DLD1 (cell line): ENCODE measurements around the gene PRKCE.

Experiments
- in situ Hi-C: cut with HindIII; loops from 2 replicates; pipeline ENCODE4 v1.10.0; 2017; ENCODE audit warnings: low sequenced_read_pairs

The PRKCE gene

GRCh38 chr2:46145017-46145416 is 493.5 kb downstream of the PRKCE start:
- in situ Hi-C loops = no loop called here

GRCh38 chr2:46145840-46146239 is 494.4 kb downstream of the PRKCE start:
- in situ Hi-C loops = no loop called here

- in situ Hi-C loops = no loop called here
Measured at GRCh38 chr2:46146866-46147502, 495.5 kb downstream of the PRKCE start.

DNA sequence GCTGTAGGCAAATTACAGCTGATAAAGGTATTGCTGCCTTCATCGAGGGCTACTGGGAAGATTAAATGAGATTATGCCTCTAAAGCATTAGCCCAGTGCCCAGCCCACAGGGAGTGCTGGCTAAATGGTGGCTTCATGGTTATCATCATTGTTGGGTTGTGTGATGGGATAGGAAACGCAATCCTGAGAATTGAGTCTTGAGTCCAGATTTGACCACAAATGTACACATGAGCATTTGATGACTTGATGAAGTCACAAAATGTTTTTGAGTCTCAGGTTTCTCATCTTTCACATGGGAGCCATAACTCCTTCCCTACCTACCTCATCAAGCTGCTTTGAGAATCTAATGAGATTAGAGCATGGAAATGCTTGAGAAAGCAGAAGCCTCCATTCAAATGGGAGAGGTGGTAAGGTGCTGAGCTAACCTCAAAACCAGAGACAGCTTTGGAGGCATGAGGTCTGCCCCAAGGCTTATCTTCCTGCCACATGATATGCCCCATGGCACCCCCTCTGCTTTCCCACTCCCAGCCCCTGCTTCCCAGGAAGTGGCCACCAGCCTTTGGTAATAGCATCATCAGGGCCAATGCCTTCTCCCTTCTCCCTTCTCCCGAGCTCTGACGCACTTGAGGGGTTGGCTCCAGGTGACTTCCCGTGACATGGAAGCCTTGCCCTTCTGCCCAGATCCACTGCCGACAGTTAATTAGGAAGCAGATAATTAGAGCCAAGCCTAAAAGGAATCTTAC is 496.3 kb downstream of the PRKCE start:
- in situ Hi-C loops = no loop called here

DNA sequence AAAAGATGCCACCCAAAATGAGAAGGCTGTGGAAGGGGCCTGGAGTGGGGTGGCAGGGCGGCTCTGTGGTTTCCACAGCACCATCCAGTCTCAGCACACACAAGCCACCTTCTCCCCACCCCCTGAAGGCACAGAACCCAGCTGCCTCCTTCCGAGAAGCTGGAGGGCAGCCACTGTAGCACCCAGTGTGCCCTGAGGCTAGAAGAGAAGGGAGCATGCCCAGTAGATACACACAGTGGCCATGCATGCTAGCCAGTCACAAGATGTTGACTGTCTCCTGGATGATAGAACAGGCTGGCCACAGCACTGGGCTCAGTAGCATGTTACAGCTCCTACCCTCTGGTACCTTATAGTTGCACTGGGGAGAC is 496.9 kb downstream of the PRKCE start:
- in situ Hi-C loops = no loop called here

DNA sequence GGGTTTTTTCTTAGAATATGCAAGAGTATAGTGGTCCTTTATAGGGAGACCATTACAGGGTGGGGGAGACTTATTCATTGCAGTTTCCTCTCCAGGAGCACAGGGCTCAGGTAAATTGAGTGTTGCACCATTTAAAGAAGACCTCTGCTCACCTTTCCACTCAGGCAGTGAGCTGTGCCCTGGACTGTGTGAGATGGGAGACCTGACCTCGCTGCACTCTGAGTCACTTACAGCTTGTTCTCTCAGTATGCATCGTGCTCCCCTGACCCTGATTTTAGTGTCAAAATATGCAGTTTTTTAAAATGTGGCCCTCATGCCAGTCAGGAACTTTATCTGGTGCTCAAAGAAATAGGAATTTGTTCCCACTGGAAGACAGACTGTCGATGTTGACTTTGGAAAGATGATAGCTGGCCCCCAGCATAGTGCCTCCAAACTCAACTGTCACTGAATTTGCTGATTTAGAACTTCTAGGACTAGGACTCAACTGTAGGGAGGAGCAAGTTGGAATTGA is 499.0 kb downstream of the PRKCE start:
- in situ Hi-C loops = no loop called here

DNA sequence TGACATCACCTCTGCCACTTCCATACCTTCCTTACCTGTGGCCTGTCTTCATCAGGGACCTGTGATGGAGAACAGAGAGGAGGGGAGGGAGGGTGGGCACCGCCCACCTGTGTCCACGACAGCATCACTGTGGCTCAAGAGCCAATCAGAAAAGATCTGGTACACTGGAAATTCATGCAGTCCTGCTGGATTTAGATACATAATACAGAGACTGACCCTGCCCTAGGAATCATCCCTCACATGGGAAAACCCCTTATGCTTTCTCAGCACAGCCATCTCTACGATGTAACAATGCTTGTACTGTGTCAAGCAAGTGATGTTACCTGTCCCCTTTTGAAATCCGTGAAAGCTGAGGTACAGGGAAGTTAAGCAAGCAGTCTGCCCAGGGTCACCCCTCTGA is 500.1 kb downstream of the PRKCE start:
- in situ Hi-C loops = no loop called here

DNA sequence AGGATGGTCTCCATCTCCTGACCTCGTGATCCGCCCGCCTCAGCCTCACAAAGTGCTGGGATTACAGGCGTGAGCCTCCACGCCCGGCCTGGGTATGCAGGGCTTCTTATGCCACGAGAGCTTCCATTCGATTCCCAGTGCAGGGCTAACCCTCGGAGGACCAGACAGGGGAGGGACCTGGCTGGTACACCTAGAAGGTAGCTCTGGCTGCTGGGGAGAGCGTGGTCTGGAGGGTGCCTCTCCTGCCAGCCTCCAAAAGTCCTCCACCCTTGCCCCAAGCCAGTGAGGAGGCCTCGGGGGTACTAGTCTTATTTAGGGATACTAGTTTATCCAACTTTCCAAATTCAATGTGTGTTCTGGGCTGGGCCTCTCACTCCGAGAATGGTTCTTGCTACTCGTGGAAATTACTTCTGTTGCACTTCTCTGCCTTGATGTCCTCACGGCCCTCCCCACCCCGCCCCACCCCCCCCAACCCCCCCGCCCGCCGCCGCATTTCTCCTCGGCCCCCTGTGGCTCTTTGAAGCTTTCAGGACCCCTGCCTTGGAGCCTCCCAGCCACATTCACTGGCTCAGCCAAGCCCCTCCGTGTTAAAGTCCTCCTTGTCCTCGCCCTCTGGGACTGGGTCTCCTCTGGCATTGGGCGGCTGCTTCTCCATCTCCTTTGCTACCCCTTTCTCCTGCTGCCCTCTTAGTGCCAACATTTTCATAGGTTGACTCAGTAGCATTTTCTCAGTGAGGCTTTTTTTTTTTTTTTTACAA is 502.7 kb downstream of the PRKCE start:
- in situ Hi-C loops = no loop called here

DNA sequence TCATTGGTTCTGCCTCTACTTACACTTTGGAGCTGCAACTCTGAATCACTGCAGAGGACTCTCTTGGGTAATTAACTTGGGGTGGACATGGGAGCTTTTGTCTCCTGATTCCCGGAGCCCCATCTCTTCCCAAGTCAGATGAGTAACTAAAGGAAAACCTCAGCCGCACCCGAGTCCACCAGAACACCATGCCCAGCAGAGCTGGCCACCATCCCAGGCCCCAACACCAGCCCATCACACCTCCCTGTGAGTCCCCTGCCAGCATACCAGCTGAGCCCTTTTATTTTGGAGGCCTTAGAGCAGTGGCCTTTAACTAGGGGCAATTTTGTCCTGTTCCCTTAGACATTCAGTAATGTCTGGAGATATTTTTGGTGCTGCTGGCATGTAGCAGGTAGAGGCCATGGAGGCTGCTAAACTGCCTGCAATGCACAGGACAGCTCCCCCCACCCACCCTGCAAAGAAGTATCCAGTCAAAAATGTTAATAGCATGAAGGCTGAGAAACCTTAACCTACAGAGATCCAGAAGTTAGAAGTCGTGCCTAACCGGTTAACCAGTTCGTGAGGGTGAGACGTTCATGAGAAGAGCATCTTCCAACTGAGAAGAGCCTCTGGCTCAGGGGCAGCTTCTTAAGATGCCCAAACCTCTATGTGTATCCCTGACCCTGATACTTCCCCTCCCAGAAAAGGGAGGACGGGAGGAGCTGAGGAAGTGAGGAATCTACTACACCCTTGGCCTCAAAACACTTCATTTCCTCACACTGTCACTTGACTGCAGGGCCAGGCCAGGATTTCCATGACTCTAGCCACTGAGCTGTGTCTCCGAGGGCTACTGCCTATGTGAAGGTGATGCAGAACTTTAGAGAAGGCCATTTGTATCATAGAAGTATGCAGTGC is 505.8 kb downstream of the PRKCE start:
- in situ Hi-C loops = no loop called here

DNA sequence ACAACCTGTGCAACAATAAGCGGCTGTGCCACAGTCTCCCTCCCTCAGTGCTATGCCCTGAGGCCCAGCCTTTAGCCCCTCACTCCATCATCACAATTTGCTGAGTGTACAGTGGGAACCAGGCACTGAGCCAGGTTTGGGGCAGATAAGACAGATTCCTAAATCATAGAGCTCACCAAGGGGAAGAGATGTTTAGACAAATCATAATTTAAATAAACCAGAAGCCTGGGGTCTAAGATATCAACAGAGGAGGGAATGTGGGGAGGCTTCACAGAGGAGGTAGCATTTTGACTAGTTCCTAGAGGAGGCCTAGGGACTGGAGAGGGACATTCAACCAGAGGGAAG is 506.5 kb downstream of the PRKCE start:
- in situ Hi-C loops = no loop called here

DNA sequence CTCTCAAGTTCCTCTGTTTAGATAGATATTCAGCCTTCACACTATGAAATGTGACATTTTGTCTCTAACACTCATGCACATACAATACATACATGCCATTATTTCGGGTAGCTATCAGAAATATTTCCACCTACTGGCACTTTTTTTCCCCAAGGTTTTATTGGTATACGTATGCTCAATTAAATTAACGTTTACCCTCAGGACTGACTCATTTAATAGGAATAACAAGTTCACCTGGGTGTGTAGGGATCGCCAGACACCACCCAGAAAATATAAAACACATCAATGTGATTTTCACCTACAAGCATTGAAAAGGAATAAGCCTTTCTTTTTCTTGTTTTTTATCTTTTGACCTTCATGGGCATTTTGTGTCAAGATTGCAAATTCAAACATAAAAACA is 507.2 kb downstream of the PRKCE start:
- in situ Hi-C loops = no loop called here

DNA sequence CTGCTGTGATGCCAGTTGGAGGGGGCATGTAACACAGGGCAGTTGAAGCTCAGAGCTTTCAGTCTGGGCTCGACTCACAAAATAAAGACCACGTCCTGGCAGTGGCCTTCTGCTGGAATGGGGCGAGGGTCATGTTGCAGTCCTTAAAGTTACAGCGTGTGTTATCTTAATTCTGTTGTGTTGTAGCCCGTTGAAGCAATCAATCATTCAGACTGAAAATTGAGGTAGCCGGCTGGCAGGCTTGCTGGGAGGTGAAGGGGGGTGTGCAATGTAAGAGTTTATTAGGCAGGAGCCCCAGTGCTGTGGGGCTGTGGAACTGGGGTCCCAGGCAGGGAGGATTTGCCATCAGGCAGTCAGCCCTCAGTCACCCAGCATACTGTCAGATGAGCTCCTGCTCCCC is 508.9 kb downstream of the PRKCE start:
- in situ Hi-C loops = no loop called here

DNA sequence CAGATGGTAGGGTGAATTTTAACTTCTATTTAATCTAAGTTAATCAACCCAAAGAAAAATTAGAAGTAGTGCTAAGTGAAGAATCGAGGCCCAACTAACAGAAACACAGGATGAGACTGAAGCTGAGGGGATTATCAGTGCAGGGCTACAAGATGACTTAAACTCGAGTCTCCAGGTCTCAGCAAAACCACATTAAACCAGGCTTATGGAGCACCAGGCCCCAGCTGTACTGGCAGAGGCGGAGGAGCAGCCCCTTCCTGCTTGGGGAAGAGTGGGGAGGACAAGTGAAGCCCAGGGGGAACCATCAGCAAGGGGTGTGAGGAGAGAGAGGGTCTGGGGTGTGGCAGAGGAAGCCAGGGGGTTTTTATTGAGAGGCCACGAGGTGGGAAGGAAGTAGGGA is 509.8 kb downstream of the PRKCE start:
- in situ Hi-C loops = no loop called here

GRCh38 chr2:46161911-46162310 is 510.4 kb downstream of the PRKCE start:
- in situ Hi-C loops = no loop called here

GRCh38 chr2:46162329-46163097 is 511.0 kb downstream of the PRKCE start:
- in situ Hi-C loops = no loop called here

GRCh38 chr2:46163098-46163430 is 511.6 kb downstream of the PRKCE start:
- in situ Hi-C loops = no loop called here

- in situ Hi-C loops = no loop called here
Measured at GRCh38 chr2:46163804-46164528, 512.5 kb downstream of the PRKCE start.

DNA sequence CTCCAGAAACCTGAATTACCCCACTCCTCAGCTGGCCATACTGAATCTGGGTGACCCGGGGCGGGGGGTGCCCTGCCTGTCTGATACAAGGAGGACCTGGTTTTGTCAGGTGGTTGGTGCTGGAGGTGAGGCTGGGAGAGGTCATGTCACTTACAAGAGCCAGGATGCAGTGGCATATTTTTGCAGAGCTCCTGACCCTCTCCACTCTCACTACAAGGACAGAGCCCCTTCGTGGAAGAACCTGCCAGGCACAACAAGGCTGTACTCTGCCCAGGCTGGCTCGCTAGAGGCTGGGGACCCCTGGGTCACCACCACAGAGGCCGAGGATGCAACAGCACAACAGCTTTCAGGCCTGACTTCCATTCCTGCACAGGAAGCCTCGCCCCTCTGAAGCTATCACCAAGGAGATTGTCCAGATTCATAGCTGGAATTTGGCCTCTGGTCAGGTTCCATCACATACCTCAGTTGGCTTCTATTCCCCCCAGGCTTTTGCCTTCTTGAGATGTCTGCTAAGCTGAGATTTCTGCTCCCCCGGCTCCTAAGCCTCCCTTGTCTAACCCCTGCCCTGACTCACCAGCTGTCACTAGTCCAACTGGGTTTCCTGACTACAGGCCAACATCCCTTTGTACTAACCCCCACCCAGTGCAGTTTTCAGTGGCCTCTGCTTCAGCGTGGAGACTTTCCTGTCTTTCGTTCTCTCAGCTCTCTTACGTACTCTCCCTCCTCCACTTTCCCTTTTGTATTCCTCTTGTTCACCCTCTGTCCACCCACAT is 513.2 kb downstream of the PRKCE start:
- in situ Hi-C loops = no loop called here

GRCh38 chr2:46165916-46166315 is 514.4 kb downstream of the PRKCE start:
- in situ Hi-C loops = no loop called here
